ENCODE data around the gene TOR2A.

- TF ChIP-seq POLR2AphosphoS5 (IDR thresholded peaks at IDR 0.05; ENCODE audit: control insufficient read depth, insufficient read depth, low read depth, low read length) (no peak), ZNF431 (CRISPR knock-in tag; IDR thresholded peaks at IDR 0.05) (no peak), CTCF (IDR thresholded peaks at IDR 0.05 in 2 of 3, conservative IDR thresholded peaks at IDR 0.05 in 1 of 3; ENCODE audit: insufficient read depth in 2 of 3, low read depth in 1 of 3, low read length in 3 of 3) (no peak), EHMT2 (IDR thresholded peaks at IDR 0.05) (no peak), HDAC1 (IDR thresholded peaks at IDR 0.05) (no peak), RREB1 (CRISPR knock-in tag; IDR thresholded peaks at IDR 0.05) (no peak), RFX5 (IDR thresholded peaks at IDR 0.05; ENCODE audit: low read depth, low read length) (no peak)
Observed at GRCh38 chr9:127703289-127703946, 31.7 kb downstream of the TOR2A start.
